VCaP (cell line): ENCODE measurements around the gene LPP.

Experiments used
- H3K27ac ChIP-seq: fragments of 450-650 bp; 2 replicates; pipeline ENCODE4 v1.5.1; 2017
- CTCF ChIP-seq: fragments of 450-650 bp; conservative IDR thresholded peaks from 2 replicates; pipeline ENCODE4 v1.5.1; 2017; ENCODE audit warnings: mild to moderate bottlenecking, moderate library complexity

LPP gene

GRCh38 chr3:188786424-188786823 is 632.5 kb downstream of the LPP start:
- TF ChIP-seq CTCF, result no peak
- H3K27ac ChIP-seq, result no peak overlapping the region

GRCh38 chr3:188788621-188789081 is 634.7 kb downstream of the LPP start:
- no peak for TF ChIP-seq CTCF
- H3K27ac ChIP-seq, result no peak overlapping the region

GRCh38 chr3:188789251-188789650 is 635.3 kb downstream of the LPP start:
- no peak overlapping the region for H3K27ac ChIP-seq
- no peak for TF ChIP-seq CTCF

- no peak for TF ChIP-seq CTCF
- no peak overlapping the region for H3K27ac ChIP-seq
Observed at GRCh38 chr3:188791311-188791710, 637.4 kb downstream of the LPP start.

- H3K27ac ChIP-seq, result no peak overlapping the region
- TF ChIP-seq CTCF, result 0 out of 2 replicates have a peak, but pooled peaks have one; percentile 18
Observed at GRCh38 chr3:188792793-188793192, 638.8 kb downstream of the LPP start.

GRCh38 chr3:188796122-188796631 is 642.2 kb downstream of the LPP start:
- no peak for TF ChIP-seq CTCF
- no peak overlapping the region for H3K27ac ChIP-seq

GRCh38 chr3:188797045-188797444 is 643.1 kb downstream of the LPP start:
- H3K27ac ChIP-seq, result no peak overlapping the region
- no peak for TF ChIP-seq CTCF
